H1 (cell line): ENCODE results near the gene GZMM. TPM values are rescaled to one million over a fixed set of nuclear protein-coding genes. Genes with fewer than 3 reads are reported as not detected.

Experiments
- CTCF ChIA-PET: fragments of 300-600 bp; sonication (Branson Sonifier 250); formaldehyde crosslinking; loops from one replicate; lab custom pipeline; 2021; ENCODE audit not compliant: partially characterized antibody; lab: Charles Lee
- POLR2A ChIA-PET: fragments of 300-600 bp; sonication (Branson Sonifier 250); formaldehyde crosslinking; loops from one replicate; lab custom pipeline; 2021; ENCODE audit warnings: inconsistent platforms; ENCODE audit not compliant: partially characterized antibody; lab: Charles Lee
- DNase-seq, 2 experiments: peaks; one replicate each; pipeline versions ENCODE4 v3.0.0 to v3.0.0-alpha.2; 2010 to 2022; ENCODE audit warnings: low spot score in 2 of 2, low read depth in 1 of 2, mixed read lengths in 1 of 2
- FAIRE-seq: peaks from 2 replicates; lab custom pipeline; 2011; peaks lifted over from hg19 to GRCh38; lab: Jason Lieb, UNC
- H2AFZ ChIP-seq: 2 replicates; pipeline ENCODE4 v1.8.1; 2012; ENCODE audit warnings: low read length, inconsistent platforms
- H2AK5ac ChIP-seq: 2 replicates; pipeline ENCODE4 v1.6.1; 2013; ENCODE audit warnings: low read depth, low read length
- H2BK120ac ChIP-seq: replicated peaks from 2 replicates; pipeline ENCODE3; 2013; ENCODE audit warnings: low read depth, low read length, inconsistent platforms
- H2BK12ac ChIP-seq: 2 replicates; pipeline ENCODE4 v1.6.1; 2013; ENCODE audit warnings: low read depth, low read length
- H2BK15ac ChIP-seq: 2 replicates; pipeline ENCODE4 v1.6.1; 2013; ENCODE audit warnings: low read length
- H2BK20ac ChIP-seq: 2 replicates; pipeline ENCODE4 v1.6.1; 2013; ENCODE audit warnings: low read length
- H2BK5ac ChIP-seq: 2 replicates; pipeline ENCODE4 v1.6.1; 2013; ENCODE audit warnings: low read depth, low read length
- H3K14ac ChIP-seq: 2 replicates; pipeline ENCODE4 v1.6.1; 2013; ENCODE audit warnings: inconsistent platforms; ENCODE audit not compliant: insufficient read length
- H3K18ac ChIP-seq: 2 replicates; pipeline ENCODE4 v1.6.1; 2013; ENCODE audit warnings: low read length; ENCODE audit errors: extremely low read depth
- H3K23ac ChIP-seq: 2 replicates; pipeline ENCODE4 v1.6.1; 2013; ENCODE audit warnings: inconsistent platforms; ENCODE audit not compliant: insufficient read length
- H3K23me2 ChIP-seq: 2 replicates; pipeline ENCODE4 v1.6.1; 2013; ENCODE audit warnings: low read depth, low read length
- H3K27ac ChIP-seq: 2 replicates; pipeline ENCODE4 v1.6.1; 2011; ENCODE audit warnings: low read depth, low read length, inconsistent platforms
- H3K27me3 ChIP-seq, 4 experiments: replicated peaks in 1 of 4; 1 replicate in 1 of 4; 2 replicates in 3 of 4; pipeline versions ENCODE4 v1.6.1 to v1.8.1; 2011 to 2013; ENCODE audit warnings: low read length in 3 of 4, mild to moderate bottlenecking in 3 of 4, inconsistent platforms in 2 of 4, mixed read lengths in 2 of 4, moderate library complexity in 1 of 4; ENCODE audit not compliant: control insufficient read depth in 3 of 4, insufficient read depth in 3 of 4; ENCODE audit errors: extremely low read depth in 1 of 4
- H3K36me3 ChIP-seq, 4 experiments: 2 replicates each; pipeline versions ENCODE4 v1.6.1 to v1.8.1; 2011 to 2013; ENCODE audit warnings: mild to moderate bottlenecking in 4 of 4, low read length in 3 of 4, moderate library complexity in 2 of 4, control low read depth in 1 of 4, inconsistent platforms in 1 of 4; ENCODE audit not compliant: insufficient read depth in 4 of 4, control insufficient read depth in 2 of 4
- H3K4ac ChIP-seq: replicated peaks from 2 replicates; pipeline ENCODE3; 2013; ENCODE audit warnings: low read length, low read depth, mixed read lengths, inconsistent platforms; ENCODE audit not compliant: insufficient read length
- H3K4me1 ChIP-seq, 4 experiments: replicated peaks in 1 of 4; 1 replicate in 1 of 4; 2 replicates in 3 of 4; pipeline versions ENCODE4 v1.6.1 to v1.8.1; 2011 to 2013; ENCODE audit warnings: low read length in 3 of 4, inconsistent platforms in 2 of 4, mixed read lengths in 1 of 4; ENCODE audit not compliant: insufficient read depth in 4 of 4, control insufficient read depth in 3 of 4
- H3K4me2 ChIP-seq, 2 experiments: 2 replicates each; pipeline versions ENCODE4 v1.6.1 to v1.8.1; 2011 to 2013; ENCODE audit warnings: low read depth in 2 of 2, low read length in 2 of 2, control low read depth in 1 of 2, inconsistent platforms in 1 of 2, mild to moderate bottlenecking in 1 of 2; ENCODE audit not compliant: insufficient read depth in 1 of 2
- H3K4me3 ChIP-seq, 4 experiments: fragments of 200-600, 300-600 bp in 1 of 4; sonication (generic), shearing (Covaris generic), sonication (Bioruptor Twin) in 1 of 4; 2 replicates each; pipeline versions ENCODE4 v1.5.1 to v1.8.1; 2011 to 2016; ENCODE audit warnings: low read length in 4 of 4, low read depth in 3 of 4, control low read depth in 2 of 4, inconsistent platforms in 2 of 4, mild to moderate bottlenecking in 2 of 4, mixed read lengths in 1 of 4, moderate library complexity in 1 of 4; ENCODE audit not compliant: insufficient read depth in 2 of 4; ENCODE audit errors: extremely low read depth in 1 of 4
- H3K56ac ChIP-seq: replicated peaks from 2 replicates; pipeline ENCODE3; 2013; ENCODE audit warnings: low read depth, mild to moderate bottlenecking, mixed read lengths, low read length, inconsistent platforms; ENCODE audit not compliant: insufficient read length
- H3K79me1 ChIP-seq: 2 replicates; pipeline ENCODE4 v1.6.1; 2013; ENCODE audit warnings: low read depth, low read length, control low read depth
- H3K79me2 ChIP-seq, 2 experiments: 2 replicates each; pipeline versions ENCODE4 v1.6.1 to v1.8.1; 2012 to 2013; ENCODE audit warnings: low read length in 2 of 2, mild to moderate bottlenecking in 2 of 2, inconsistent platforms in 1 of 2; ENCODE audit not compliant: insufficient read depth in 2 of 2, control insufficient read depth in 1 of 2
- H3K9ac ChIP-seq, 4 experiments: replicated peaks in 1 of 4; 1 replicate in 1 of 4; 2 replicates in 3 of 4; pipeline versions ENCODE4 v1.6.1 to v1.8.1; 2011 to 2013; ENCODE audit warnings: low read depth in 3 of 4, low read length in 3 of 4, control low read depth in 2 of 4, mild to moderate bottlenecking in 2 of 4, moderate library complexity in 2 of 4, inconsistent platforms in 1 of 4; ENCODE audit errors: extremely low read depth in 1 of 4
- H3K9me3 ChIP-seq, 2 experiments: 2 replicates each; pipeline versions ENCODE4 v1.6.1 to v1.8.1; 2012 to 2013; ENCODE audit warnings: mild to moderate bottlenecking in 2 of 2, moderate library complexity in 2 of 2, control low read depth in 1 of 2, inconsistent platforms in 1 of 2, low read depth in 1 of 2, low read length in 1 of 2, mixed read lengths in 1 of 2; ENCODE audit not compliant: insufficient read depth in 2 of 2
- H4K20me1 ChIP-seq, 2 experiments: replicated peaks in 1 of 2; 2 replicates each; pipeline versions ENCODE3 to v1.8.1; 2011 to 2013; ENCODE audit warnings: inconsistent platforms in 2 of 2, low read length in 2 of 2, mild to moderate bottlenecking in 1 of 2; ENCODE audit not compliant: insufficient read depth in 2 of 2, control insufficient read depth in 1 of 2
- H4K5ac ChIP-seq: 2 replicates; pipeline ENCODE4 v1.6.1; 2013; ENCODE audit warnings: low read length, low read depth, mixed read lengths, inconsistent platforms; ENCODE audit not compliant: insufficient read length
- H4K8ac ChIP-seq: 2 replicates; pipeline ENCODE4 v1.8.0; 2013; ENCODE audit warnings: mild to moderate bottlenecking, moderate library complexity, low read length, inconsistent platforms; ENCODE audit not compliant: insufficient read depth; ENCODE audit errors: extremely low read depth
- H4K91ac ChIP-seq: replicated peaks from 2 replicates; pipeline ENCODE3; 2013; ENCODE audit warnings: low read length, mixed read lengths, inconsistent platforms; ENCODE audit not compliant: insufficient read length
- ATF2 ChIP-seq: IDR thresholded peaks from 2 replicates; pipeline ENCODE4 v1.6.1; 2012; ENCODE audit warnings: low read length, inconsistent platforms
- MAFK ChIP-seq: IDR thresholded peaks from 2 replicates; pipeline ENCODE4 v1.6.1; 2012; ENCODE audit warnings: low read depth, mild to moderate bottlenecking, improper control_type of control experiment, low read length
- POU5F1 ChIP-seq: IDR thresholded peaks from 2 replicates; pipeline ENCODE4 v1.6.1; 2011; ENCODE audit warnings: low read depth, mild to moderate bottlenecking, low read length, moderate library complexity
- RXRA ChIP-seq: IDR thresholded peaks from 2 replicates; pipeline ENCODE4 v1.6.1; 2011; ENCODE audit warnings: low read depth, mild to moderate bottlenecking, low read length, moderate library complexity; ENCODE audit not compliant: insufficient read depth
- SAP30 ChIP-seq: fragments of 300-600 bp; sonication (generic); IDR thresholded peaks from 2 replicates; pipeline ENCODE4 v1.7.1; 2012; ENCODE audit warnings: low read length, moderate library complexity, mild to moderate bottlenecking, inconsistent platforms; ENCODE audit not compliant: insufficient read depth, insufficient replicate concordance
- SP2 ChIP-seq: IDR thresholded peaks from 2 replicates; pipeline ENCODE4 v1.6.1; 2012; ENCODE audit warnings: mild to moderate bottlenecking, low read length, inconsistent platforms
- SRF ChIP-seq: IDR thresholded peaks from 2 replicates; pipeline ENCODE4 v1.6.1; 2011; ENCODE audit warnings: mild to moderate bottlenecking, low read depth, low read length, moderate library complexity
- WGBS, 2 experiments: shearing (Covaris generic) in 1 of 2; methylation state at CpG; one replicate each; pipeline versions ENCODE4 v1.1.6 to v1.1.7; 2013 to 2015; ENCODE audit warnings: low lambda C conversion rate in 2 of 2, mixed read lengths in 2 of 2, inconsistent platforms in 1 of 2, low coverage in 1 of 2, missing lambda C conversion rate in 1 of 2; ENCODE audit not compliant: insufficient replicate concordance in 2 of 2, insufficient coverage in 1 of 2, insufficient read length in 1 of 2; ENCODE audit errors: extremely low coverage in 1 of 2, missing lambda C conversion rate in 1 of 2; 5-methylcytosine and 5-hydroxymethylcytosine counted together
- polyA plus RNA-seq, 7 experiments: library from polyadenylated mRNA; depleted of rRNA in 3 of 7; stranded (reverse) in 5 of 7; unstranded in 2 of 7; fragments of >200 nt in 5 of 7; fragments of 200-250 nt in 2 of 7; gene quantifications; 1 replicate in 5 of 7; 2 replicates in 1 of 7; 4 replicates in 1 of 7; pipeline versions ENCODE4 v1.2.1 to v1.2.3, GENCODE V29; 2011 to 2013; ENCODE audit warnings: missing spikeins in 2 of 7, mixed read lengths in 2 of 7
- total RNA-seq: library from RNA; stranded (reverse); fragmentation: NEBNext Ultra II Directional; extraction: Animal tissue kit (Norgen Biotek cat#: 25700); gene quantifications from 2 replicates; pipeline ENCODE4 v1.2.1, GENCODE V29; 2021

GZMM gene
- total and polyA plus RNA-seq, 2 of the 8 experiments (the other 6 are each of a cell fraction or from before 2014, with no cell fraction given), result 0.09 to 0.32 TPM

GRCh38 chr19:496986-497385 lies 46.9 kb upstream of the GZMM start:
- no peak overlapping the region for H3K56ac ChIP-seq
- H3K18ac ChIP-seq, result no peak overlapping the region
- no peak overlapping the region for H3K4ac ChIP-seq
- H2AFZ ChIP-seq, result no peak overlapping the region
- peaks cover 0 to 2% of the 10 kb centered on the region in 2 experiments; a peak in 1 of 4 replicates for H3K9me3 ChIP-seq
- H2BK20ac ChIP-seq, result no peak overlapping the region
- H3K4me1 ChIP-seq, result peaks cover 0 to 13% (median 8%) of the 10 kb centered on the region in 4 experiments; a peak in 5 of 7 replicates
- no peak overlapping the region for H2BK15ac ChIP-seq
- H3K14ac ChIP-seq, result no peak overlapping the region
- H3K27ac ChIP-seq, result no peak overlapping the region
- no CpG with 5 or more reads among the region's 18 CpGs for WGBS, 2 experiments
- no peak for FAIRE-seq
- ChIA-PET CTCF (no interaction called here), POLR2A (interaction anchor here (1.5 kb wide), 1 partner anchor 9 kb away, joined by 6 read pairs; no protein-coding TSS in a partner anchor)
- no peak overlapping the region for H2BK5ac ChIP-seq
- H2AK5ac ChIP-seq, result no peak overlapping the region
- peak overlapping the region in 3 of 4 experiments; percentile 31 to 74 (median 53); a peak in 6 of 8 replicates for H3K4me3 ChIP-seq
- H4K8ac ChIP-seq, result no peak overlapping the region
- no peak overlapping the region for H4K5ac ChIP-seq
- H4K91ac ChIP-seq, result no peak overlapping the region
- no peak overlapping the region for H3K9ac ChIP-seq
- peaks cover 10% of the 10 kb centered on the region; the same call in 1 of the 2 replicates for H3K23me2 ChIP-seq
- H3K4me2 ChIP-seq, result peak overlapping the region; percentile 80 to 98; a peak in 2 of 4 replicates
- H3K23ac ChIP-seq, result no peak overlapping the region
- H3K36me3 ChIP-seq, result peaks cover 0 to 3% (median 0%) of the 10 kb centered on the region in 4 experiments; a peak in 1 of 8 replicates
- no peak for DNase-seq
- H2BK120ac ChIP-seq, result no peak overlapping the region
- H2BK12ac ChIP-seq, result no peak overlapping the region
- H3K79me2 ChIP-seq, result no peaks in the 10 kb centered on the region
- H3K79me1 ChIP-seq, result no peaks in the 10 kb centered on the region
- peaks cover 0 to 8% of the 10 kb centered on the region in 2 experiments for H4K20me1 ChIP-seq
- H3K27me3 ChIP-seq, result peaks cover 19 to 26% (median 22%) of the 10 kb centered on the region in 4 experiments
- TF ChIP-seq POU5F1, result no peak
- no peak for TF ChIP-seq MAFK
- TF ChIP-seq SRF, result no peak
- no peak for TF ChIP-seq ATF2
- no peak for TF ChIP-seq SP2
- TF ChIP-seq RXRA, result no peak
- TF ChIP-seq SAP30, result no peak
